ENCODE measurements around the gene ATF7. TPM values are rescaled to one million over a fixed set of nuclear protein-coding genes. Genes with fewer than 3 reads are reported as not detected.

The ATF7 gene
- total and polyA plus RNA-seq, 2 donors (not counting 3 experiments of a cell fraction or from before 2014, with no cell fraction given): 36.0 to 68.5 TPM

- no peaks in the 10 kb centered on the region for H3K9me3 ChIP-seq (replicated peaks; ENCODE audit: control insufficient read depth, insufficient read depth, low read length)
- BruUV-seq (replicated peaks): TSS peak; percentile 46
- POLR2A ChIA-PET: interaction anchor here (1.2 kb wide), 1 partner anchor 13 kb away, joined by 6 read pairs; no protein-coding TSS in a partner anchor
- peaks cover 11% of the 10 kb centered on the region for H3K4me1 ChIP-seq (ENCODE audit: control insufficient read depth, extremely low read depth, insufficient read depth, low read length)
- H3K9ac ChIP-seq (replicated peaks; ENCODE audit: extremely low read depth, insufficient read depth, low read length): peak overlapping the region; percentile 5
- H4K20me1 ChIP-seq (replicated peaks; ENCODE audit: control insufficient read depth, extremely low read depth, insufficient read depth, low read length): no peaks in the 10 kb centered on the region
- no peak overlapping the region for H3K27ac ChIP-seq (ENCODE audit: insufficient read depth, low read depth, low read length)
- CTCF ChIA-PET: interaction anchor here (0.9 to 1.3 kb wide), 4 partner anchors 9 to 15 kb away, joined by 3 to 6 read pairs (median 4); partner anchors contain the start of gene TARBP2
- DNase-seq (ENCODE audit: low read depth, low spot score) (no peak), FAIRE-seq (no peak)
- intact Hi-C loops (cut with micrococcal nuclease): no loop called here
- H3K79me2 ChIP-seq (ENCODE audit: control insufficient read depth, insufficient read depth, low read length): no peaks in the 10 kb centered on the region
- no peak for TF ChIP-seq FOS (IDR thresholded peaks at IDR 0.05; ENCODE audit: borderline replicate concordance, insufficient read depth, low read length)
- TF ChIP-seq POLR2A (IDR thresholded peaks at IDR 0.05; ENCODE audit: low read depth, low read length): no peak
- no peak for TF ChIP-seq MYC (IDR thresholded peaks at IDR 0.05; ENCODE audit: low read depth, low read length)
- no peak for TF ChIP-seq JUN (IDR thresholded peaks at IDR 0.05; ENCODE audit: borderline replicate concordance, insufficient read depth, insufficient read length, low read depth)
- TF ChIP-seq CTCF (IDR thresholded peaks at IDR 0.05; ENCODE audit: extremely low read depth in 1 of 2, insufficient read depth in 1 of 2, low read depth in 1 of 2, low read length in 2 of 2): no peak
- no peak for TF ChIP-seq POLR2AphosphoS5 (IDR thresholded peaks at IDR 0.05; ENCODE audit: insufficient read depth, low read depth, low read length)
- TF ChIP-seq MAX (IDR thresholded peaks at IDR 0.05; ENCODE audit: insufficient read depth, insufficient read length): no peak
- TF ChIP-seq EZH2 (IDR thresholded peaks at IDR 0.05; ENCODE audit: borderline replicate concordance, low read depth, low read length, severe bottlenecking): no peak
- no peak for TF ChIP-seq GATA2 (IDR thresholded peaks at IDR 0.05; ENCODE audit: insufficient read depth, insufficient read length, low read depth, low read length)
- H3K27me3 ChIP-seq (ENCODE audit: control insufficient read depth in 2 of 2, insufficient read depth in 2 of 2, low read length in 2 of 2): no peaks in the 10 kb centered on the region
- peak overlapping the region; percentile 55 for H3K4me2 ChIP-seq (ENCODE audit: insufficient read depth, low read length)
- dilution Hi-C loops (cut with MboI; ENCODE audit: extremely low pct_ligation_motif_present, low sequenced_read_pairs): no loop called here
- H3K36me3 ChIP-seq (ENCODE audit: control insufficient read depth in 2 of 2, extremely low read depth in 1 of 2, insufficient read depth in 2 of 2, low read length in 2 of 2): peaks cover 0 to 4% of the 10 kb centered on the region in 2 experiments
- H3K4me3 ChIP-seq (replicated peaks in 1 of 3; ENCODE audit: insufficient read depth in 1 of 3, low read depth in 1 of 3, low read length in 3 of 3): peak overlapping the region in 2 of 3 experiments; percentile 7 to 61
- peak overlapping the region; percentile 3 for H2AFZ ChIP-seq (ENCODE audit: low read depth, low read length)
- H3K9me1 ChIP-seq (replicated peaks; ENCODE audit: control insufficient read depth, extremely low read depth, insufficient read depth, low read length): no peaks in the 10 kb centered on the region
Observed at GRCh38 chr12:53492188-53492587, 134.0 kb downstream of the ATF7 start.
